ENCODE measurements around the gene SIGLEC6. TPM values are rescaled to one million over a fixed set of nuclear protein-coding genes. Genes with fewer than 3 reads are reported as not detected.

SIGLEC6 gene
- total RNA-seq, 1 donor from 2014 or later, result 0.58 TPM

DNA sequence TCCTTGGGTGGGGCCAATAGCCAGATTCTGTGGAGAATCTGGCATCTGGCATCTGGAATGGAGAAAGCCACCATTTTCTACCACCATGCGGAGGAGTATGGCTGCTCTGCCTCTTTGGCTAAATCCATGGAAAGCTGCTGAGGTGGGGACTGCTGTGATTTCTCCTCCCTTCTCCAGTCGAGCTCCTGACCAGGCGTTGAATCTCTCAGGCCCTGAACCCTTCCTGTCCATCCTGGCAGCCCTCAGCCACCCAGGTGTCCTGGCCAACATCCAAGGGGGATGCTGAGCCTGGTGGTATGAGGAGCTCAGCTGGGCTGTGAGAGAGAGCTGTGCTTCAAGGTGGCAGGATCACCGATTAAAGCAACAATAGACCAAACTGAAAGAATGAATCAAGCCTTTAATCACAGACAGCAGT, 17.4 kb upstream of the SIGLEC6 start:
- DNase-seq (ENCODE audit: low spot score), result no peak

GRCh38 chr19:51548213-51548651, 16.8 kb upstream of the SIGLEC6 start:
- DNase-seq (ENCODE audit: low spot score), result no peak

DNA sequence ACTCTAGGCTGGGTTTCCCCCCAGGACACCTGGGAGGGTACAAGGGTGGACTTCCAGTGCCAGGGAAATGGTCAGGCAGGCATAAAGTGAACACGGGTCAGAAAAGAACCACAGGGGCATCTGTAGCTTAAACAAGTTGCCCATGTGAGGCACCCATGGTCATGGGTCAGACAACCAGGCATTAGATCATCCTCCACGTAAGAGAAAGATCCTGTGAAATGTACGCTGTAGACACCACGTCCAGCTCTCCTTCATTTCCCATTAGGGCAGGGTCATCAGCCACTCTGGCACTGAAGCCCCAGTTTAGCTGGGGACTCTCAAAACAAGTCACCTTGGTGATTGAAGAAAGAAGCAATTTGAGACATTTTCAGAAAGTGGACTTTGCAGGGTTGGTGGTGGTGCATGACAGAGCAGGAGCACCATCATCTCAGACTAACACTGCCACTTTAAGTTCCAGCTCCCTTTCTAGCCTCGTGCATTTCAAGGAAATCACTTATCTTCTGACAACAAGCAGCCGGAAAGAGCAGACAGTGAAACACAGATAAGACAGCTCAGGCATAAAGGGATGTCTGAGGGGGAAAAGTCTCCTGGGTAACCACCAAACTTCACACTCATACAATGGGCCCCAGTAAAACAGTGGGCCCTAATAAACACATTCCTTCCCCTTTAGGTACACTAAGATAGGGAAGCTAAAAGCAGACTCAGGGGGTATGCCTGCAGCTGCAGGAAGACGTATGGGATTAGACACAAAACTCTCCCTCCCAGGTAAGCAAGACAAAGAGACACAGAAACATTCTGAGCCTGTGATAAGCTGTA, 16.1 kb upstream of the SIGLEC6 start:
- DNase-seq (ENCODE audit: low spot score), result no peak

GRCh38 chr19:51546650-51547396, 15.4 kb upstream of the SIGLEC6 start:
- no peak for DNase-seq (ENCODE audit: low spot score)

DNA sequence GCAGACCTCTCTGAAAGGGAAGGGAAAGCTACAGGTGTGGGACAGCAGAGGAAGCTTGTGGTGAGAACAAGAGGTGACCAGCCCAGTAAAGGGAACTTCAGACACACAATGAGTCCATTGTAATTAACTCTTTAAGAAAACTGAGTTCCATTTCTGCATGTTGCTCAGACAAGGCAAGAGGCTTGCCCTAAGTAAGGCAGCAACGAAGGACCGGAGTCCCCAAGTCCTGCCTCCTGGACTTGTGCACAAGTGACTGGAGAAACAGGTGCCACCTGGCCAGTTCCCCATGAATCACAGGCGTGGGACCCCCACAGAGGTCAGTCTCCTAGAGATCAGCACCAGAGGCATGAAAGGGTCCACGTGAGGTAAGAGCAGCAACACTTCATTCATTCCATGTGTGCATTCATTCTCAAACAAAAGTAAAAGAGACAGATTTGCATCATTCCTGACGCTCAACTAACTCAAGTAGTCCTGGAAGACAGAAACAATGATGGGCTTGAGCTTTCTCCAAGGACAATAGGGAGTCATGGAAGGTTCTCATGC, 14.7 kb upstream of the SIGLEC6 start:
- no peak for DNase-seq (ENCODE audit: low spot score)

DNA sequence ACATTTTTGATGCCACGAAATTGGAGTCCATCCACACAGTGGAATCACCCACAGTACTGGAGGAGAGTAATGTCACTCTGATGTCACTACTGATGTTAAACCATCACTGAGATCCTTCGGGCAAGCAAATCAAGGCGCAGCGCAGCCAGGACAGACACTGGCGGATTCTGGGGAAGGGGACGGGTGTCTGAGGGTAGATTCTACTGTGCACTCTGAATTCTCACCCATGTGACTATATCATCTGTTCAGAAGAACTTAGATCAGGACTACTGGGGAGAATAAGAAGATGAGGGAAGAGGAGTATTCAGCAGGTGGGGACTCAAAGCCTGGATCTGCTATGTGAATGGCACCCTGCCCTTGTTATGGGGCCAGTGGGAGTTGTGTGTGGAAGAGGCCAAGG, 12.6 kb upstream of the SIGLEC6 start:
- DNase-seq (ENCODE audit: low spot score), result no peak

DNA sequence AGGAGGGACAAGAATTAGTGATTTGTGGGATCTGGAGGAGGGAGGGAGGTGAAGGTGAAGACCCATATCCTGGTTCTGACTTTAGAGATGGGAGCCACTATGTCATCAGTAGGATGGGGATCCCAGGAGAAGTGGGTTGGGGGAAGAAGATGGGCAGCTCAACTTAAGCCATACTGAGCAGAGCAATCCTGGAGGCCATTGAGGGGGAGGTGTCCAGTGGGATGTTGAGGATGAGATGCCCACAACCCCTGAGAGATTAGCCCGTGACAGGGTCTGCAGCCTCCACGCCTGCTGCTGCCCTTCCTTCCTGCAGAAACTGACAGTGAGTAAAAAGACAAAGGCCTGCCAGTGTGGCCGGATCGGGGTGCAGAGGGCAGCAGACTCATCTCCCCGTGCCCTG, 11.2 kb upstream of the SIGLEC6 start:
- DNase-seq (ENCODE audit: low spot score), result no peak

GRCh38 chr19:51541458-51542357, 10.2 kb upstream of the SIGLEC6 start:
- DNase-seq (ENCODE audit: low spot score), result no peak

DNA sequence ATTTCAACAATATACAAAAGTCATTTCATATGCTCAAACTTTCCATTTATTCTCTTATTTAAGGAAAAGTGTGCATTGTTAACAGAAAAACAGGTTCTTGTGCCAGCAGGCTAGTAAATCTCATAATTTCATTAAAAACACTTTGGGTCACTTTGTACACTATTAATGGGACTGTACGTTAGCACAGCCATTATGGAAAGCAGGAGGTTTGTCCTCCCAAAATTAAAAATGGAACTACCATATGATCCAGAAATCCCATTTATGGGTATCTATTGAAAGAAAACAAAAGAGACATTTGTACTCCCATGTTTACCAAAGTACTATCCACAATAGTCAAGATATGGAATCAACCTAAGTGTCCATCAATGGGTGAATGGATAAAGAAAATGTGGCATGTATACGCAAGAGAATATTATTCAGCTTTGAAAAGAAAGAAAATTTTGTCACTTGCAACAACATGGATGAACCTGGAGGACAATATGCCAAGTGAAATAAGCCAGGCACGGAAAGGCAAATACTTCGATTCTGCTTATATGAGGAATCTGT, 8.4 kb upstream of the SIGLEC6 start:
- DNase-seq (ENCODE audit: low spot score), result no peak

- DNase-seq (ENCODE audit: low spot score), result no peak
Measured at GRCh38 chr19:51535535-51535934, 4.1 kb upstream of the SIGLEC6 start.

DNA sequence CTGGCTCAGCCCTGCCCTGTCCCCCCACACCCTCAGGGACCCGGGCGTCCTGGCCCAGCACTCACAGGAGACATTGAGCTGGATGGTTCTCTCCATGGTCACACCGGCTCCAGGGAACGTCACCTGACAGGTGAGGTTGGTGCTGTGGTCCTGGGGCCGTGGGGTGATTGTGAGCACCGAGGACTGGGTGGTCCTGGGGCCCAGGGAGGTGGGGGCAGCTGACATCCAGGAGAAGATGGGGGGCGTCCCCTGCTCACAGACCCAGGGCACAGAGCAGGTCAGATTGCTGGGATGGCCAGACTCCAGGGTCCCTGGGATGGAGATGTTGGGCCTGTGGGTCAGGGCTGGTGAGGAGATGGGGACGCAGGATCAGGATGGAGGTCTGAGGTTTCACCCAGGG, 854 bp downstream of the SIGLEC6 start:
- no peak for DNase-seq (ENCODE audit: low spot score)

- DNase-seq (ENCODE audit: low spot score), result no peak
Measured at GRCh38 chr19:51529301-51529700, 2.2 kb downstream of the SIGLEC6 start.

GRCh38 chr19:51525651-51526050, 5.8 kb downstream of the SIGLEC6 start:
- no peak for DNase-seq (ENCODE audit: low spot score)

DNA sequence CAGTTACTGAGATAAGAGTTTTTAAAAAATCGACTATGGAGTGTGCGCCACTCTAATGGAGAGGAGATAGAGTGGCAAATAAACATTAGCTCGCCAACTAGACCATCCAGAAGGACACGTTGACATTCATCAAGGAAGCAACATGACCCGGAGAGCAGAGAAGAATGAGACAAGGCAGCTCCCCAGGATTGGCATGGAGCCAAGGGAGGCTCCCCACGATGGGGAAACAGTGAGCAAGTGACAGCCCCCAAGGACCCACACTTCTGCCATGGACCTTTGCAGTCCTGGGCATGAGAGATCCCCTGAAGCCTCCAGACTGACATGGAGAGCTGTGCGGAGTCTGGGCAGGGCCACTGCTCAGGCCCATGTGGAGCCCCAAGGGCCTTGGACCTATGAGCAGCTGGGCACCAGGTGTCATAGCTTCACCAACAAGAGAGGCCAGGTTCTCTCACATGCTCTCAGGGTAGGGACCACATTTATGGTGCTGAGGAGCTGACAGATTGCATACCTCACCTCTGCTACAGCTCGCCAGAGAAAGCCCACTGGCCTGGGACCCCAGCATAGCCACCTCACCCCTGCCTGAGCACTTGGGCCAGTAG, 6.7 kb downstream of the SIGLEC6 start:
- peak; percentile 43 for DNase-seq (ENCODE audit: low spot score)

GRCh38 chr19:51521781-51522180, 9.7 kb downstream of the SIGLEC6 start:
- DNase-seq (ENCODE audit: low spot score), result no peak

DNA sequence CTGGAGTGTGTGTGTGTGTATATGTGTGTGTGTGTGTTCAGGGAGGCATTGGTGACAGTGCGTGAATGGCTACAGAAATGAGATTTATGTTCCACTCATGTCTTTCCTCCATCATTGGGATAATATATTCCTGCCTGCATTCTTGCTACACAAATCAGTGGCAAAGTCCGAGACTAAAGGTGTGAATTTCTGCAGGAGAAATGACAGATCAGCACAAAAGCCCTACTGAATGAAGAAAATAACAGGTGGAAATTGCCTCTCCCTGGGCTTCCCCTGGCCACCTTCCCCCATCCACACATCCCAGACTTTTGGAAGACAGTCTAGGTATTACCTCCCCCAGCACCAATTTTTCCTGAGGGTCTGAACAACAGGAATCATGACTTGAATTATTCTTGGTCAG, 10.1 kb downstream of the SIGLEC6 start:
- DNase-seq (ENCODE audit: low spot score), result no peak

GRCh38 chr19:51520728-51521127, 10.7 kb downstream of the SIGLEC6 start:
- DNase-seq (ENCODE audit: low spot score), result no peak

GRCh38 chr19:51514866-51515481, 16.5 kb downstream of the SIGLEC6 start:
- no peak for DNase-seq (ENCODE audit: low spot score)

DNA sequence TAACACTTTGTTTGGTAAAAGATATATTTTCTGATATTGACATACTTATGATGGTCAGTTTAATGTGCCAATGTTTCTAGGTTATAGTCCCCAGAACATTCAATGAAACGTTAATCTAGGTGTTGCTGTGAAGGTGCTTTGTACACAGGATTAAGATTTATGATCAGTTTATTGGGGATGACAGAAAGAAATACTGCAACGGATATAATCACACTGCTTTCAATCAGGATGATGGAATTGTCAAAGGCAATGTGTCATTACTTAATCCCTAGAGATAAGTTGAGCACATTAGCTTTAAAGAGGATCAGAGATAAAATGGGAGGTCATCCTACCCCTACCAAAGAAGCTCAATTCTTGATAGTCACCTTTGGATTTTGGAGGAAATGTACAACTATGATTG, 17.5 kb downstream of the SIGLEC6 start:
- no peak for DNase-seq (ENCODE audit: low spot score)

- DNase-seq (ENCODE audit: low spot score), result no peak
Measured at GRCh38 chr19:51511353-51511752, 20.1 kb downstream of the SIGLEC6 start.

Data from mesenteric fat pad (tissue), 1 donor.